IMR-90 (cell line): ENCODE measurements around the gene PDZD2. TPM values are rescaled to one million over a fixed set of nuclear protein-coding genes. Genes with fewer than 3 reads are reported as not detected.

Source experiments
- ATAC-seq: fragments of 200-7000 bp; cut with Tn5 transposase; 2 replicates; pipeline ENCODE4 v1.9.1; 2020; ENCODE audit warnings: low read depth, mild to moderate bottlenecking, moderate library complexity
- BruUV-seq: library from RNA; stranded (reverse); fragments of 400-500 nt; replicated peaks from 2 replicates; lab custom pipeline; 2021; lab: Mats Ljungman, UMichigan
- CTCF ChIA-PET: fragments of 300-600 bp; formaldehyde crosslinking; extraction: SDS; loops from one replicate; lab custom pipeline; 2021; ENCODE audit warnings: antibody characterized with exemption; lab: Yijun Ruan, JAX
- POLR2A ChIA-PET: fragments of 300-600 bp; sonication (Branson Sonifier 250); formaldehyde crosslinking; loops from one replicate; lab custom pipeline; 2022; ENCODE audit warnings: antibody characterized with exemption; ENCODE audit not compliant: unreplicated experiment; lab: Charles Lee
- DNase-seq: peaks from one replicate; pipeline ENCODE4 v3.0.0; 2013
- H2AFZ ChIP-seq: replicated peaks from 2 replicates; pipeline ENCODE3; 2013; ENCODE audit warnings: low read length, mild to moderate bottlenecking; ENCODE audit not compliant: poor library complexity
- H2AK5ac ChIP-seq: 2 replicates; pipeline ENCODE4 v1.6.1; 2013; ENCODE audit warnings: low read depth, low read length, inconsistent platforms
- H2AK9ac ChIP-seq: replicated peaks from 2 replicates; pipeline ENCODE3; 2013; ENCODE audit warnings: mild to moderate bottlenecking, low read depth, low read length, moderate library complexity; ENCODE audit not compliant: poor library complexity
- H2BK120ac ChIP-seq: 2 replicates; pipeline ENCODE4 v1.6.1; 2013; ENCODE audit warnings: low read depth, low read length, inconsistent platforms
- H2BK15ac ChIP-seq: 3 replicates; pipeline ENCODE4 v1.6.1; 2013; ENCODE audit warnings: low read depth, low read length, inconsistent platforms
- H2BK20ac ChIP-seq: 2 replicates; pipeline ENCODE4 v1.6.1; 2013; ENCODE audit warnings: low read depth, mild to moderate bottlenecking, inconsistent platforms, low read length, moderate library complexity
- H2BK5ac ChIP-seq: 2 replicates; pipeline ENCODE4 v1.6.1; 2013; ENCODE audit warnings: mild to moderate bottlenecking, low read depth, low read length, inconsistent platforms; ENCODE audit not compliant: poor library complexity, severe bottlenecking
- H3K14ac ChIP-seq: replicated peaks from 2 replicates; pipeline ENCODE4 v1.6.1; 2013; ENCODE audit warnings: low read depth, low read length, inconsistent platforms
- H3K18ac ChIP-seq: 2 replicates; pipeline ENCODE4 v1.6.1; 2013; ENCODE audit warnings: low read depth, low read length, control low read depth
- H3K23ac ChIP-seq: 2 replicates; pipeline ENCODE4 v1.6.1; 2013; ENCODE audit warnings: low read depth, low read length, inconsistent platforms
- H3K27ac ChIP-seq: 2 replicates; pipeline ENCODE4 v1.5.1; 2013; ENCODE audit warnings: mild to moderate bottlenecking, control low read depth, low read length; ENCODE audit not compliant: insufficient read depth
- H3K27me3 ChIP-seq: 2 replicates; pipeline ENCODE4 v1.6.1; 2013; ENCODE audit warnings: low read length; ENCODE audit not compliant: control insufficient read depth, insufficient read depth
- H3K36me3 ChIP-seq: 2 replicates; pipeline ENCODE4 v1.6.1; 2013; ENCODE audit warnings: low read length, mixed read lengths; ENCODE audit not compliant: control insufficient read depth, insufficient read depth
- H3K4ac ChIP-seq: 2 replicates; pipeline ENCODE4 v1.6.1; 2013; ENCODE audit warnings: low read depth, low read length, inconsistent platforms
- H3K4me1 ChIP-seq: 2 replicates; pipeline ENCODE4 v1.6.1; 2013; ENCODE audit warnings: low read length, mixed read lengths; ENCODE audit not compliant: control insufficient read depth, insufficient read depth
- H3K4me2 ChIP-seq: 2 replicates; pipeline ENCODE4 v1.6.1; 2013; ENCODE audit warnings: low read depth, mild to moderate bottlenecking, control low read depth, low read length, moderate library complexity
- H3K4me3 ChIP-seq: 2 replicates; pipeline ENCODE4 v1.5.1; 2013; ENCODE audit warnings: low read depth, mild to moderate bottlenecking, control low read depth, low read length, moderate library complexity; ENCODE audit not compliant: insufficient read depth
- H3K56ac ChIP-seq: 2 replicates; pipeline ENCODE4 v1.6.1; 2013; ENCODE audit warnings: low read length, inconsistent platforms; ENCODE audit not compliant: insufficient read depth; ENCODE audit errors: extremely low read depth
- H3K79me1 ChIP-seq, 2 experiments: 2 replicates each; pipeline ENCODE4 v1.6.1; 2013; ENCODE audit warnings: low read length in 2 of 2, inconsistent platforms in 1 of 2, low read depth in 1 of 2
- H3K9ac ChIP-seq: 2 replicates; pipeline ENCODE4 v1.6.1; 2013; ENCODE audit warnings: low read depth, low read length, control low read depth
- H3K9me1 ChIP-seq: 2 replicates; pipeline ENCODE4 v1.6.1; 2013; ENCODE audit warnings: low read length, inconsistent platforms; ENCODE audit not compliant: insufficient read depth
- H3K9me3 ChIP-seq: 2 replicates; pipeline ENCODE4 v1.6.1; 2013; ENCODE audit warnings: low read length; ENCODE audit not compliant: control insufficient read depth, insufficient read depth
- H4K20me1 ChIP-seq: 2 replicates; pipeline ENCODE4 v1.6.1; 2013; ENCODE audit warnings: low read length, inconsistent platforms; ENCODE audit not compliant: insufficient read depth
- H4K5ac ChIP-seq: 2 replicates; pipeline ENCODE4 v1.6.1; 2013; ENCODE audit warnings: mild to moderate bottlenecking, low read depth, low read length, control low read depth
- H4K8ac ChIP-seq, 2 experiments: 2 replicates each; pipeline ENCODE4 v1.6.1; 2013; ENCODE audit warnings: low read depth in 2 of 2, low read length in 2 of 2, control low read depth in 1 of 2, inconsistent platforms in 1 of 2
- H4K91ac ChIP-seq: 2 replicates; pipeline ENCODE4 v1.6.1; 2013; ENCODE audit warnings: low read depth, low read length, inconsistent platforms; ENCODE audit not compliant: insufficient read depth
- BHLHE40 ChIP-seq: fragments of 150-350 bp; IDR thresholded peaks from 2 replicates; pipeline ENCODE4 v1.6.1; 2016; ENCODE audit warnings: mild to moderate bottlenecking, low read depth, low read length
- CEBPB ChIP-seq: IDR thresholded peaks from 2 replicates; pipeline ENCODE4 v1.6.1; 2012; ENCODE audit warnings: low read depth, low read length, improper control_type of control experiment
- CHD1 ChIP-seq: IDR thresholded peaks from 2 replicates; pipeline ENCODE4 v1.6.1; 2012; ENCODE audit warnings: low read depth, low read length, improper control_type of control experiment
- FOS ChIP-seq: fragments of 150-350 bp; IDR thresholded peaks from 2 replicates; pipeline ENCODE4 v1.6.1; 2016; ENCODE audit warnings: low read depth, low read length
- MAFK ChIP-seq: IDR thresholded peaks from 2 replicates; pipeline ENCODE4 v1.6.1; 2012; ENCODE audit warnings: low read depth, low read length, improper control_type of control experiment
- MAZ ChIP-seq: IDR thresholded peaks from 2 replicates; pipeline ENCODE4 v1.6.1; 2012; ENCODE audit warnings: low read depth, mild to moderate bottlenecking, low read length, improper control_type of control experiment, moderate library complexity, borderline replicate concordance
- MXI1 ChIP-seq: IDR thresholded peaks from 2 replicates; pipeline ENCODE4 v1.6.1; 2012; ENCODE audit warnings: low read depth, mild to moderate bottlenecking, low read length, moderate library complexity, borderline replicate concordance
- NFE2L2 ChIP-seq: fragments of 150-350 bp; IDR thresholded peaks from 2 replicates; pipeline ENCODE4 v1.6.1; 2016; ENCODE audit warnings: low read depth, mild to moderate bottlenecking, low read length
- POLR2A ChIP-seq: IDR thresholded peaks from 2 replicates; pipeline ENCODE4 v1.6.1; 2012; ENCODE audit warnings: mild to moderate bottlenecking, low read depth, low read length
- RAD21 ChIP-seq: IDR thresholded peaks from 2 replicates; pipeline ENCODE4 v1.6.1; 2012; ENCODE audit warnings: low read length, improper control_type of control experiment
- RCOR1 ChIP-seq: IDR thresholded peaks from 2 replicates; pipeline ENCODE4 v1.6.1; 2012; ENCODE audit warnings: mild to moderate bottlenecking, low read length, improper control_type of control experiment; ENCODE audit not compliant: insufficient replicate concordance
- RFX5 ChIP-seq: IDR thresholded peaks from 2 replicates; pipeline ENCODE4 v1.8.0; 2012; ENCODE audit warnings: low read depth, mild to moderate bottlenecking, low read length, moderate library complexity
- SMC3 ChIP-seq: fragments of 150-350 bp; IDR thresholded peaks from 2 replicates; pipeline ENCODE4 v1.6.1; 2016; ENCODE audit warnings: low read depth, mild to moderate bottlenecking, antibody characterized with exemption, low read length, moderate library complexity
- WGBS, 2 experiments: methylation state at CpG; one replicate each; pipeline versions ENCODE4 v1.1.5 to v1.1.7; 2013; ENCODE audit warnings: missing lambda C conversion rate in 2 of 2; ENCODE audit not compliant: insufficient read length in 1 of 2; ENCODE audit errors: extremely low coverage in 2 of 2; 5-methylcytosine and 5-hydroxymethylcytosine counted together
- dilution Hi-C: fragments of 300-500 bp; cut with HindIII; formaldehyde crosslinking; loops from one replicate; pipeline ENCODE4 v1.14.3; 2018; ENCODE audit warnings: low sequenced_read_pairs; ENCODE audit not compliant: unreplicated experiment
- in situ Hi-C: fragments of 300-500 bp; cut with MboI; formaldehyde crosslinking; loops from 3 replicates; pipeline ENCODE4 v1.14.3; 2019; ENCODE audit warnings: low sequenced_read_pairs, inconsistent platforms, mixed read lengths
- intact Hi-C: fragments of 100-400 bp; cut with micrococcal nuclease; formaldehyde crosslinking; loops from 2 replicates; pipeline ENCODE4 v1.10.0; 2022
- polyA plus RNA-seq, 3 experiments: library from polyadenylated mRNA; depleted of rRNA; stranded (reverse); fragments of >200 nt; gene quantifications; 2 replicates each; pipeline ENCODE4 v1.2.3, GENCODE V29; 2012; ENCODE audit warnings: low replicate concordance in 1 of 3
- total RNA-seq: library from RNA; depleted of rRNA; stranded (reverse); fragments of >200 nt; gene quantifications from 2 replicates; pipeline ENCODE4 v1.2.3, GENCODE V29; 2012
- TF ChIP-seq, protein P1 (sequence below): fragments of 150-350 bp; IDR thresholded peaks from 2 replicates; pipeline ENCODE4 v1.6.1; 2017; ENCODE audit warnings: mild to moderate bottlenecking, antibody characterized with exemption, low read length, low read depth
- TF ChIP-seq, protein P2 (sequence below): fragments of 150-350 bp; IDR thresholded peaks from 2 replicates; pipeline ENCODE4 v1.6.1; 2016; ENCODE audit warnings: low read depth, mild to moderate bottlenecking, low read length, moderate library complexity, borderline replicate concordance
- TF ChIP-seq, protein P3 (sequence below): conservative IDR thresholded peaks from 2 replicates; pipeline ENCODE4 v1.5.1; 2012; ENCODE audit warnings: mild to moderate bottlenecking, low read depth, low read length, improper control_type of control experiment

Gene PDZD2
- total and polyA plus RNA-seq, 2 of the 4 experiments (the other 2 are of a cell fraction): under 0.01 to 0.02 TPM

DNA sequence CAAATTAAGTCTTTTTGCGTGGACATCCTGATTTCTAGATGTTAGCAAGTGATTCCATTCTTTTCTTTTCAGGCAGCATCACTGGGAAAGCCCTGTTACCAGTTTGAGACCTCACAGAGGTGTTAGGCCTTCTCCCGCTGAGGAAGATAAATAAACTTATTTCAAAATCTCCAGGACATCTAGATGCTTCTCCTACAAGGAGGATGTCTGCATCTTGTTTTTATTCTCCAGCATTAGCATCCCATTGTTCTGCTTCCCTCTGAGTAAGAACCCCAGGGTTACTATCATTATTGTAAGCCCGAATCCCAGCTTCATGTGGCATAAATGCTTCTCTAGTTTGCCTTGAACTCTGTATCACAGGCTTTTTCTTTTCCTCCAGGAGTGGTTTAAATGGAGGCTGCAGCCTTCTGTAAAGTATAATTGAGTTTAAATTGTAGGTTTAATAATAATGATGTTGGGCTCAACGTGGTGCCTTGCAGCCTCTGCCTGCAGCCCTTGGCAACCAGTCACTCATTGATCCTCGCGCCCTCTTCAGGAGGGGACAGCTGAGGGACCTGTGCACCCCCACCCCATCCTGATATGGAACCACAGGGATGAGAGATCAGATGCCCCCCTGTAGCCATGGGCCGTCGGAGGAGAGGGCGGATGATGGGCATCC lies 114.9 kb downstream of the PDZD2 start:
- dilution Hi-C loops (no loop called here), in situ Hi-C loops (no loop called here), intact Hi-C loops (no loop called here)
- Histone ChIP-seq H2BK15ac (no peak overlapping the region), H3K27ac (no peak overlapping the region), H4K20me1 (no peaks in the 10 kb centered on the region), H4K91ac (no peak overlapping the region), H3K9ac (no peak overlapping the region), H3K27me3 (peaks cover 13% of the 10 kb centered on the region), H3K79me1 (no peaks in the 10 kb centered on the region), H3K9me3 (no peaks in the 10 kb centered on the region), H3K36me3 (no peaks in the 10 kb centered on the region), H3K4me1 (no peaks in the 10 kb centered on the region), H2AK9ac (no peak overlapping the region), H2BK5ac (no peak overlapping the region), H2BK20ac (no peak overlapping the region), H3K4me2 (no peak overlapping the region), H2AK5ac (no peak overlapping the region), H2BK120ac (no peak overlapping the region), H3K56ac (no peak overlapping the region), H2AFZ (peak overlapping the region; percentile 23), H3K4me3 (no peak overlapping the region), H3K23ac (no peak overlapping the region), H3K9me1 (no peaks in the 10 kb centered on the region), H4K5ac (no peak overlapping the region), H3K18ac (no peak overlapping the region), H3K14ac (no peak overlapping the region), H3K4ac (no peak overlapping the region), H4K8ac (no peak overlapping the region)
- CTCF ChIA-PET: no interaction called here
- POLR2A ChIA-PET: no interaction called here
- BruUV-seq: no TSS peak
- ATAC-seq: no peak
- TF ChIP-seq POLR2A: no peak
- TF ChIP-seq, protein P1, sequence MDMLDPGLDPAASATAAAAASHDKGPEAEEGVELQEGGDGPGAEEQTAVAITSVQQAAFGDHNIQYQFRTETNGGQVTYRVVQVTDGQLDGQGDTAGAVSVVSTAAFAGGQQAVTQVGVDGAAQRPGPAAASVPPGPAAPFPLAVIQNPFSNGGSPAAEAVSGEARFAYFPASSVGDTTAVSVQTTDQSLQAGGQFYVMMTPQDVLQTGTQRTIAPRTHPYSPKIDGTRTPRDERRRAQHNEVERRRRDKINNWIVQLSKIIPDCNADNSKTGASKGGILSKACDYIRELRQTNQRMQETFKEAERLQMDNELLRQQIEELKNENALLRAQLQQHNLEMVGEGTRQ: no peak
- no peak for TF ChIP-seq RAD21
- TF ChIP-seq NFE2L2: no peak
- TF ChIP-seq CHD1: no peak
- TF ChIP-seq, protein P2, sequence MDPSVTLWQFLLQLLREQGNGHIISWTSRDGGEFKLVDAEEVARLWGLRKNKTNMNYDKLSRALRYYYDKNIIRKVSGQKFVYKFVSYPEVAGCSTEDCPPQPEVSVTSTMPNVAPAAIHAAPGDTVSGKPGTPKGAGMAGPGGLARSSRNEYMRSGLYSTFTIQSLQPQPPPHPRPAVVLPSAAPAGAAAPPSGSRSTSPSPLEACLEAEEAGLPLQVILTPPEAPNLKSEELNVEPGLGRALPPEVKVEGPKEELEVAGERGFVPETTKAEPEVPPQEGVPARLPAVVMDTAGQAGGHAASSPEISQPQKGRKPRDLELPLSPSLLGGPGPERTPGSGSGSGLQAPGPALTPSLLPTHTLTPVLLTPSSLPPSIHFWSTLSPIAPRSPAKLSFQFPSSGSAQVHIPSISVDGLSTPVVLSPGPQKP: no peak
- no peak for TF ChIP-seq BHLHE40
- no peak for TF ChIP-seq RFX5
- TF ChIP-seq, protein P3, sequence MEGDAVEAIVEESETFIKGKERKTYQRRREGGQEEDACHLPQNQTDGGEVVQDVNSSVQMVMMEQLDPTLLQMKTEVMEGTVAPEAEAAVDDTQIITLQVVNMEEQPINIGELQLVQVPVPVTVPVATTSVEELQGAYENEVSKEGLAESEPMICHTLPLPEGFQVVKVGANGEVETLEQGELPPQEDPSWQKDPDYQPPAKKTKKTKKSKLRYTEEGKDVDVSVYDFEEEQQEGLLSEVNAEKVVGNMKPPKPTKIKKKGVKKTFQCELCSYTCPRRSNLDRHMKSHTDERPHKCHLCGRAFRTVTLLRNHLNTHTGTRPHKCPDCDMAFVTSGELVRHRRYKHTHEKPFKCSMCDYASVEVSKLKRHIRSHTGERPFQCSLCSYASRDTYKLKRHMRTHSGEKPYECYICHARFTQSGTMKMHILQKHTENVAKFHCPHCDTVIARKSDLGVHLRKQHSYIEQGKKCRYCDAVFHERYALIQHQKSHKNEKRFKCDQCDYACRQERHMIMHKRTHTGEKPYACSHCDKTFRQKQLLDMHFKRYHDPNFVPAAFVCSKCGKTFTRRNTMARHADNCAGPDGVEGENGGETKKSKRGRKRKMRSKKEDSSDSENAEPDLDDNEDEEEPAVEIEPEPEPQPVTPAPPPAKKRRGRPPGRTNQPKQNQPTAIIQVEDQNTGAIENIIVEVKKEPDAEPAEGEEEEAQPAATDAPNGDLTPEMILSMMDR: no peak
- no peak for TF ChIP-seq RCOR1
- TF ChIP-seq MXI1: no peak
- no peak for TF ChIP-seq FOS
- no peak for TF ChIP-seq MAFK
- TF ChIP-seq CEBPB: no peak
- no peak for TF ChIP-seq SMC3
- no peak for TF ChIP-seq MAZ
- DNase-seq: no peak
- WGBS, 2 experiments: no CpG with 5 or more reads among the region's 9 CpGs
